ENCODE measurements around the gene NR3C1. TPM values are rescaled to one million over a fixed set of nuclear protein-coding genes. Genes with fewer than 3 reads are reported as not detected.

Gene NR3C1
- total and polyA plus RNA-seq, 8 donors, result 6.5 to 42.2 (median 27.1) TPM

DNA sequence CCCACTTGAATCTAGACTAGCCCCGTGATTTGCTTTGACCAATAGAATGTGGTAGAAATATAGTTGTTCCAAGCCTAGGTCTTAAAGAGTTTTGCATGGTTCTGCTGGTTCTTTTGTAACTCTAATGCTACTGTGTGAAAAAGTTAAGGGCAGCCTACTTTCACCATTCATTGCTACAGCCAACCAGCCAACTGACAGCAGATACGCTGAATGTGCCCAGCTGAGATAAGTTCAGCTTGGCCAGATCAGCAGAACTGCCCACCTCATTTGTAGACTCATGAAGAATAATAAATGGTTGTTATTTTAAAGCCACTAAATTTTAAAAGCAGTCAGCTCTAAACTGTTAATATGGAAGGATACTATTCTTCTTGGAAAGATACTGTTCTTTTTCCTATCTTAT lies 23.9 kb downstream of the NR3C1 start:
- intact Hi-C loops (cut with DNase I), result no loop called here
- TF ChIP-seq, protein P1, sequence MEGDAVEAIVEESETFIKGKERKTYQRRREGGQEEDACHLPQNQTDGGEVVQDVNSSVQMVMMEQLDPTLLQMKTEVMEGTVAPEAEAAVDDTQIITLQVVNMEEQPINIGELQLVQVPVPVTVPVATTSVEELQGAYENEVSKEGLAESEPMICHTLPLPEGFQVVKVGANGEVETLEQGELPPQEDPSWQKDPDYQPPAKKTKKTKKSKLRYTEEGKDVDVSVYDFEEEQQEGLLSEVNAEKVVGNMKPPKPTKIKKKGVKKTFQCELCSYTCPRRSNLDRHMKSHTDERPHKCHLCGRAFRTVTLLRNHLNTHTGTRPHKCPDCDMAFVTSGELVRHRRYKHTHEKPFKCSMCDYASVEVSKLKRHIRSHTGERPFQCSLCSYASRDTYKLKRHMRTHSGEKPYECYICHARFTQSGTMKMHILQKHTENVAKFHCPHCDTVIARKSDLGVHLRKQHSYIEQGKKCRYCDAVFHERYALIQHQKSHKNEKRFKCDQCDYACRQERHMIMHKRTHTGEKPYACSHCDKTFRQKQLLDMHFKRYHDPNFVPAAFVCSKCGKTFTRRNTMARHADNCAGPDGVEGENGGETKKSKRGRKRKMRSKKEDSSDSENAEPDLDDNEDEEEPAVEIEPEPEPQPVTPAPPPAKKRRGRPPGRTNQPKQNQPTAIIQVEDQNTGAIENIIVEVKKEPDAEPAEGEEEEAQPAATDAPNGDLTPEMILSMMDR (IDR thresholded peaks at IDR 0.05), result no peak
- Histone ChIP-seq H3K9me3 (no peaks in the 10 kb centered on the region), H3K27ac (no peak overlapping the region), H3K27me3 (no peaks in the 10 kb centered on the region), H3K4me1 (no peaks in the 10 kb centered on the region), H3K4me3 (no peak overlapping the region), H3K36me3 (no peaks in the 10 kb centered on the region)
- 70 to 72% methylated on average over 2 of the region's 2 CpGs for WGBS, 2 donors
- FAIRE-seq (no peak), DNase-seq (no peak), ATAC-seq (no peak)

DNA sequence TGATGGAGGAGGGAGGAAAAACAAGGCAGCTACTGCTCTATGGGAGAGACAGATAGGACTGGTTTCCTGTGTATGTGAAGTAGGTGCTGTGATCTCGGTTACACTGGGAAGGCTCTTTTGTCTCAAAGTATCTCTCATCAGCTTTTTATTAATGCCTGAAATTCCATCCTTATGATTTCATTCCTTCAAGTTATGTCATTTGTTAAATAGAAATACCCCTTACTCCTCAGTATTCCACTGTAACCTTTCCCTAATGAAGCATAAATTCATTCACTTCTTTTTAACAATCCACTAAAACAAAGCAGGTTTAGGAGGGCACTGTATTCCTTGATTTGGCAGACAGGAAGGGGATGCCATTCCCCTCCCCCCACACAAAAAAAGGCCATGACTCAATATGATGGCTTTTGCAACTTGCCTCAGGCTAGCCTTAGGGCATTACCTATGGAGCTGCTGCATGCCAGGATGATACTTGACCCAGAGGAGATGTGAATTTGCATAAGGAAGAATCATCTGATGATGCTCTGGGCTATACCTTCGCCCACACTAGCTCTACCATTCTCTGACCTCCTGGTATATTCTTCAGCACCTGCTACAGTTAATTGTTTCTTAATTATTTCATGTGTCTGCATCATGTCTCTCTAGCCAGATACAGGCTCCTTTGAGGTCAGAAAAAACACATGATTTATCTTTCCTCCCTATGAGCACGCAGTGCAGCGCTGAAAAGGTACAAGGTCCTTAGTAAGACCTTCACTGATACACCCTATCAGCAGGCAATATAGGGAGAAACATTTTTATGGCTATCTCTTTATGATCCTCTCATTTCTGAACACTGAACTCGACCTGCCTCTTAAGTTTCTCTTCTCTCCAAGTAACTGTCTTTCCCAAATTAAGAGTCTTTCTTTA lies 26.3 kb downstream of the NR3C1 start:
- FAIRE-seq (no peak), ATAC-seq (no peak), DNase-seq (no peak)
- H3K4me1 ChIP-seq, result peaks cover 0 to 9% (median 1%) of the 10 kb centered on the region in 3 donors
- TF ChIP-seq, protein P1 (IDR thresholded peaks at IDR 0.05), result no peak
- intact Hi-C loops (cut with DNase I), result no loop called here
- no peaks in the 10 kb centered on the region for H3K36me3 ChIP-seq
- no peaks in the 10 kb centered on the region for H3K9me3 ChIP-seq
- H3K27me3 ChIP-seq, result no peaks in the 10 kb centered on the region
- WGBS, 2 donors, result 88 to 90% methylated on average over 5 of the region's 5 CpGs
- no peak overlapping the region for H3K27ac ChIP-seq
- H3K4me3 ChIP-seq, result no peak overlapping the region

DNA sequence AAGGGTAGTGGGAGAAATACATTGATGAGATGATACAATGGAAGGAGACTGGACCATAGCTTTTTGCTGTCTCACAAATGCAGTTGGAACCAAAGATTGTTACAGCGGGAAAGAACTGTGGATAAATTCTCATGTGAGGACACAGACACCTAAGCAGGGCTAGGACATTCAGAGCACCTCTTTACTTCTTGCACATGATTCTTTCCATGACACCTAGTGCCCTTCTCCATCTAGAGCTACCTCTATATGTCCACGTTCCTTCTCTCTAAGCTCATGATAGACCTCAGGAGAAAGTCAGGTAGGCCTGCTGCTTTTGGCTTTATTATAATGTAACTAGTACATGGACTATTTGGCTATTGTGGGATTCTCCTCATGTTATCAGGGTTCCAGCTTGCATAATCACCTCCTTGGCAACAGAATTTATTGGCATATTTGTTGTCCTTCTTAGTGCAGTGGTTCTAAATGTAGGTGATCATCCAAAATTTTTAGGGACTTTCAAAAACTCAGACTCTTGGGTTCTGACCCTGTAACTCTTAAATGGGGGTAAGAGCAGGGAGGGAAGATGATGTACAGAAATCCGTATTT lies 27.2 kb downstream of the NR3C1 start:
- no peak for ATAC-seq
- no peaks in the 10 kb centered on the region for H3K27me3 ChIP-seq

DNA sequence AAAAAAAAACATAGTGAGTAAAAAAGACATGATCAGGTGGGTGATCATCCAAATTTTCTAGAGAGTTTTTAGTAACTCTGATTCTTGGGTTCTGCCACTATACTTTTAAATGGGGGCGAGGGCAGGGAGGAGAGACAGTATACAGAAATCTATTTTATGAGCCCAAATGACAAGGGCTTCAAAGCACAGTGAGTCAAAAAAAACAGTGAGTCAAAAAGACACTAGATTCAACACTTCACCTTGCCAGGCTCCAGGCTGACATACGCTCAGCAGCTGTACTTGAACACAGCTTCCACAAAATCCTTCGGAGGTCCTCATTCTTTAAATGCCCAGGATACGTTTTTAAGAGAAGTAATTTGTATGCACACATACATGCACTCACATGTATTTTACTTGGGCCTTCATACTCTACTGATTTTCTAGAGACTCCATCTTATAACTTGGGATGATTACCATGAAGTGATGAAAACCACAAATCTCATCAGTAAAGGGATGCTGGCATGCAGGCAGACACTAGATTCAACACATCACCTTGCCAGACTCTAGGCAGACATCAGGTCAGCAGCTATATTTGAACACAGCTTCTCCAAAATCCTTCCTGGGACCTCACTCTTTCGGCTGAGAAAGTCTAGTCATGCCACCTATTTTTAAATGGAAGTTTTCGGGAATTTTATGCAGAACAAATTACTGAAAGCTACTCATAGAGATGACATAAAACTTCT lies 28.8 kb downstream of the NR3C1 start:
- peaks cover 0 to 9% (median 5%) of the 10 kb centered on the region in 3 donors for H3K4me1 ChIP-seq
- 95 to 98% methylated on average over 6 of the region's 6 CpGs for WGBS, 2 donors
- H3K9me3 ChIP-seq, result no peaks in the 10 kb centered on the region
- TF ChIP-seq, protein P1 (IDR thresholded peaks at IDR 0.05), result no peak
- no peak for FAIRE-seq
- intact Hi-C loops (cut with DNase I), result no loop called here
- no peaks in the 10 kb centered on the region for H3K27me3 ChIP-seq
- no peaks in the 10 kb centered on the region for H3K36me3 ChIP-seq
- H3K4me3 ChIP-seq, result no peak overlapping the region
- no peak overlapping the region for H3K27ac ChIP-seq
- no peak for DNase-seq
- no peak for ATAC-seq

More for the DNA sequence above, 27.2 kb downstream of the NR3C1 start:
- Histone ChIP-seq H3K4me1 (peaks cover 0 to 9% (median 5%) of the 10 kb centered on the region in 3 donors), H3K4me3 (no peak overlapping the region), H3K27ac (no peak overlapping the region), H3K9me3 (no peaks in the 10 kb centered on the region), H3K36me3 (no peaks in the 10 kb centered on the region)
- 97% methylated on average over 3 of the region's 3 CpGs for WGBS, 2 donors
- DNase-seq, result no peak
- intact Hi-C loops (cut with DNase I), result no loop called here
- TF ChIP-seq, protein P1 (IDR thresholded peaks at IDR 0.05), result no peak
- FAIRE-seq, result no peak
